Activated CD8-positive, alpha-beta memory T cell treated with anti-CD3 and anti-CD28 coated beads, Interleukin-2, amount 10 ng/mL, durations not matched to agents 7 days and 5 days (primary cell): ENCODE measurements around the gene IL18R1. TPM values are rescaled to one million over a fixed set of nuclear protein-coding genes. Genes with fewer than 3 reads are reported as not detected.
"Not testable (repeated sequence)": the region's sequence is repeated elsewhere in the genome, so short reads cannot be mapped to it uniquely, and the experiment has no call there.

Experiments used
- ATAC-seq: fragments of 150-1000 bp; cut with Tn5 transposase; one replicate; pipeline ENCODE4 v1.10.0; 2021; ENCODE audit warnings: moderate library complexity
- CTCF ChIA-PET: fragments of 350-600 bp; sonication (Branson Sonifier 250); formaldehyde crosslinking; loops from one replicate; lab custom pipeline; 2021; ENCODE audit warnings: antibody characterized with exemption; lab: Charles Lee
- DNase-seq: peaks from one replicate; pipeline ENCODE4 v3.0.0-alpha.2; 2020
- H3K27ac Mint-ChIP-seq: one replicate; pipeline ENCODE4 v1.8.0; 2021; ENCODE audit warnings: mild to moderate bottlenecking, mixed read lengths
- H3K27me3 Mint-ChIP-seq: one replicate; pipeline ENCODE4 v1.8.0; 2021; ENCODE audit warnings: mixed read lengths
- H3K36me3 Mint-ChIP-seq: one replicate; pipeline ENCODE4 v1.8.0; 2021; ENCODE audit warnings: mild to moderate bottlenecking, mixed read lengths
- H3K4me1 Mint-ChIP-seq: one replicate; pipeline ENCODE4 v1.8.0; 2021; ENCODE audit warnings: mixed read lengths
- H3K4me3 Mint-ChIP-seq: one replicate; pipeline ENCODE4 v1.8.0; 2021; ENCODE audit warnings: mild to moderate bottlenecking, moderate library complexity, mixed read lengths
- H3K9me3 Mint-ChIP-seq: one replicate; pipeline ENCODE4 v1.8.0; 2022; ENCODE audit warnings: low read depth, mixed read lengths
- total RNA-seq, 2 experiments: library from RNA; stranded (reverse); gene quantifications; one replicate each; pipeline ENCODE4 v1.2.3, GENCODE V29; 2021

Gene IL18R1, protein sequence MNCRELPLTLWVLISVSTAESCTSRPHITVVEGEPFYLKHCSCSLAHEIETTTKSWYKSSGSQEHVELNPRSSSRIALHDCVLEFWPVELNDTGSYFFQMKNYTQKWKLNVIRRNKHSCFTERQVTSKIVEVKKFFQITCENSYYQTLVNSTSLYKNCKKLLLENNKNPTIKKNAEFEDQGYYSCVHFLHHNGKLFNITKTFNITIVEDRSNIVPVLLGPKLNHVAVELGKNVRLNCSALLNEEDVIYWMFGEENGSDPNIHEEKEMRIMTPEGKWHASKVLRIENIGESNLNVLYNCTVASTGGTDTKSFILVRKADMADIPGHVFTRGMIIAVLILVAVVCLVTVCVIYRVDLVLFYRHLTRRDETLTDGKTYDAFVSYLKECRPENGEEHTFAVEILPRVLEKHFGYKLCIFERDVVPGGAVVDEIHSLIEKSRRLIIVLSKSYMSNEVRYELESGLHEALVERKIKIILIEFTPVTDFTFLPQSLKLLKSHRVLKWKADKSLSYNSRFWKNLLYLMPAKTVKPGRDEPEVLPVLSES
- 10 to 100 TPM; 19.8 to 25.9 TPM for total RNA-seq

GRCh38 chr2:102355526-102356380 lies at the start of gene IL18R1:
Gene IL18R1 (plus strand): TSS chr2:102355796. CDS start chr2:102362661, 6,865 bp downstream.
- DNase-seq: peak; percentile 78
- Mint-ChIP-seq H3K4me3 (peak within 1 kb of the TSS; percentile 98), H3K4me1 (peaks cover 38% of the 10 kb centered on the region), H3K9me3 (no peaks in the 10 kb centered on the region), H3K27ac (peak within 1 kb of the TSS; percentile 92), H3K27me3 (peaks cover 4% of the 10 kb centered on the region), H3K36me3 (peaks cover 14% of the 10 kb centered on the region)
- CTCF ChIA-PET: interaction anchor here (0.7 to 3.7 kb wide), 46 partner anchors 10 to 356 kb away, joined by 3 to 35 read pairs (median 4); no protein-coding TSS in a partner anchor
- ATAC-seq: peak; percentile 93

GRCh38 chr2:102306125-102306524 lies 49.5 kb upstream of the IL18R1 start:
- H3K9me3 Mint-ChIP-seq: no peaks in the 10 kb centered on the region
- no peaks in the 10 kb centered on the region for H3K36me3 Mint-ChIP-seq
- DNase-seq (no peak), ATAC-seq (no peak)
- peaks cover 4% of the 10 kb centered on the region for H3K27me3 Mint-ChIP-seq
- CTCF ChIA-PET: interaction anchor here (1.1 kb wide), 1 partner anchor 65 kb away, joined by 3 read pairs; no protein-coding TSS in a partner anchor
- no peak overlapping the region for H3K4me3 Mint-ChIP-seq
- no peak overlapping the region for H3K27ac Mint-ChIP-seq
- peaks cover 15% of the 10 kb centered on the region for H3K4me1 Mint-ChIP-seq

DNA sequence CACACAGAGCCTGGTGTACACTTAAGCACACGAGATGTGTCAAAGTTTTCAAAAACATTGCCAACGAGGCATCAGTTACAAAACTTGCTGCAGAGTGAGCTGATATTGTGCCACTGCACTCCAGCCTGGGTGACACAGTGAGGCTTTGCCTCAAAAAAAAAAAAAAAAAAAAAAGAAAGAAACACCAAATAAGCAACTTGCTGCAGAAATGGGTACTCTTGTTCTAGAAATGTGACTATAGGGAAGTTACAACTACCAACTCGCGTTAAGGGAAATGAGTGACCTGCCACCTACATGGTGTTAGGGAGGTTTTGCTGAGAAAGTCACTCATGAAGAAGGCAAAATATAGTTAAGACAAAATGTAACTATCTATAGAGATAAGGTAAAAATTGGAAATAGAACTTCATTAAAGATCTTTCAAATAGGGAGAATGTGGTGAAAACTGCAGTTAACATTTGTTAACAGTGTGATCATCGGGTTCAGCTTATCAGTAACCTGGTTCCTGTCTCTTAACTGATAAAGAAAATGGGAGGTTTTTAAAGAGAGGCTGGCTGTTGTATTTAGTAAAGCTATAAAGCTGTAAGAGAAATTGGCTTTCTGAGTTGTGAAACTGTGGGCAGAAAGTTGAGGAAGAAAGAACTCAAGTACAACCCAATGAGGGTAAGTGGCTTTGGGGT lies 44.5 kb upstream of the IL18R1 start, which contains the start of gene IL1RL1:
IL1RL1 (plus strand) TSS at position 600 of the 677 bp plus-strand sequence. CDS start 26,702 bp downstream, outside the sequence.
- no peak for ATAC-seq
- CTCF ChIA-PET: interaction anchor here (0.9 kb wide), 1 partner anchor 34 kb away, joined by 3 read pairs; no protein-coding TSS in a partner anchor
- no peak within 1 kb of the TSS for H3K4me3 Mint-ChIP-seq

GRCh38 chr2:102313025-102313424 lies 42.6 kb upstream of the IL18R1 start:
- peaks cover 12% of the 10 kb centered on the region for H3K4me1 Mint-ChIP-seq
- CTCF ChIA-PET: interaction anchor here (1.3 kb wide), 1 partner anchor 59 kb away, joined by 3 read pairs; no protein-coding TSS in a partner anchor
- H3K27ac Mint-ChIP-seq: no peak overlapping the region
- H3K4me3 Mint-ChIP-seq: no peak overlapping the region
- no peak for ATAC-seq
- DNase-seq: no peak
- no peaks in the 10 kb centered on the region for H3K36me3 Mint-ChIP-seq
- no peaks in the 10 kb centered on the region for H3K27me3 Mint-ChIP-seq
- no peaks in the 10 kb centered on the region for H3K9me3 Mint-ChIP-seq

More for the DNA sequence above, 44.5 kb upstream of the IL18R1 start, which contains the start of gene IL1RL1:
- peaks cover 12% of the 10 kb centered on the region for H3K4me1 Mint-ChIP-seq
- no peaks in the 10 kb centered on the region for H3K27me3 Mint-ChIP-seq
- H3K27ac Mint-ChIP-seq: no peak within 1 kb of the TSS
- H3K36me3 Mint-ChIP-seq: no peaks in the 10 kb centered on the region
- H3K9me3 Mint-ChIP-seq: no peaks in the 10 kb centered on the region
- DNase-seq: no peak

DNA sequence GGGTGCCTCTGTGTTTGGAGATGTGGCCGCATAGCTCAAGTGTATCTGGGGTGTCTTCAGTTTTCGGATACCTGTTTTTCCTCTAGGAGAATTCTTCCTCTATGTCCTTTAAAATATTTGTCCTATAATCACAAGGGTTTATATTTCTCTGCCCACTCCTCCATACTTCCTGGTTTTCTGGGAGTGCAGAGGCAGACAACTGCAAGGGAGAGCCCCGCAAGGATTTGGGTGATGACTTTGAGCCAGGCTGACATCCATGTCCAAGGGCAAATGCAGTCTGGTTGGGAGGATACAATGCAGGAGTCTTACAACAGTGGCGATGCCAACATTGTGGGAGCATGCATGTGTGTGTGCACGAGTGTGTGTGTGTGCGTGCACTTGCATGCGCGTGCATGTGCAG lies 42.1 kb upstream of the IL18R1 start:
- Mint-ChIP-seq H3K36me3 (no peaks in the 10 kb centered on the region), H3K27me3 (no peaks in the 10 kb centered on the region), H3K9me3 (no peaks in the 10 kb centered on the region), H3K4me3 (no peak overlapping the region), H3K4me1 (peaks cover 12% of the 10 kb centered on the region), H3K27ac (no peak overlapping the region)
- no peak for ATAC-seq
- CTCF ChIA-PET: interaction anchor here (1.3 kb wide), 1 partner anchor 60 kb away, joined by 3 read pairs; no protein-coding TSS in a partner anchor
- DNase-seq: no peak

DNA sequence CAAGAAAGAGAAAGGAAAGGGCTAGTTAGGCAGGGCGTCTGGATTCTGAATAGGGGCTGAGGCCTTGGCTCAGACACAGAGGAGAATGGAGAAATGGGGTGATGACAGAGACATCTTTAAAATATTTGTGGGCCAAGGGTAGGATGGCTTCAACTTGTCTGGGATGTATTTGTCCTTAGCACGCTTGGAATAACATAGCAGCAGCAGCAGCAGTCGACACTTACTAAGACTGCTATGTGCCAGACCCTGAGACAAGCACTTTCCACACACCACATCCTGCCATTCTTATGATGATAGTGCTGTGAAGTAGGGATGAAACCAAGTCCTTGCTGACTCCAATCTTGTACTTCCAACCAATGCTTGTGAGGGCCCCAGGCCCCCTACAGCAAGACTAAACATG lies 41.6 kb upstream of the IL18R1 start:
- H3K9me3 Mint-ChIP-seq: no peaks in the 10 kb centered on the region
- no peaks in the 10 kb centered on the region for H3K36me3 Mint-ChIP-seq
- no peak overlapping the region for H3K4me3 Mint-ChIP-seq
- ATAC-seq: no peak
- DNase-seq: no peak
- no peaks in the 10 kb centered on the region for H3K27me3 Mint-ChIP-seq
- peaks cover 12% of the 10 kb centered on the region for H3K4me1 Mint-ChIP-seq
- CTCF ChIA-PET: no interaction called here
- H3K27ac Mint-ChIP-seq: no peak overlapping the region

DNA sequence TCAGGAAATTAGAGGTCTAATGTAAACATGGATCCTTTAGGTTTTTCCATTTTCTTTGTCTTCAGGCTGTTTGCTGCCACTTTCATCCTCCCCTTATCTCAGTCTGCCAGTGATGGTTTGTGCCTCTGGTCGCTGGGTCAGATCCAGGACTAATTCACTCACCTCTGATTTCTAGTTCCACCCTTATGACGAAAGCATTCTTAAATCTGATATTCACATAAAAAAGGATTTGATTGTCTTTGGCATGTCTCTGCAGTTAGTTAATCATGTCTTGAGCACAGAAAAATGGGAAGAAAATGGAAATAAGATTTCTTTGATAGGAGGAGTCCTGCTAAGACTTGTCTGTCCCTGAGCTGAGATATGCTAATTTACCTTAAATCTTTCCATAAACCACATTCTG lies 39.7 kb upstream of the IL18R1 start:
- Mint-ChIP-seq H3K36me3 (no peaks in the 10 kb centered on the region), H3K4me1 (peaks cover 12% of the 10 kb centered on the region), H3K9me3 (no peaks in the 10 kb centered on the region), H3K4me3 (no peak overlapping the region), H3K27ac (no peak overlapping the region), H3K27me3 (no peaks in the 10 kb centered on the region)
- ATAC-seq (no peak), DNase-seq (no peak)
- CTCF ChIA-PET: interaction anchor here (0.7 kb wide), 1 partner anchor 14 kb away, joined by 3 read pairs; no protein-coding TSS in a partner anchor

DNA sequence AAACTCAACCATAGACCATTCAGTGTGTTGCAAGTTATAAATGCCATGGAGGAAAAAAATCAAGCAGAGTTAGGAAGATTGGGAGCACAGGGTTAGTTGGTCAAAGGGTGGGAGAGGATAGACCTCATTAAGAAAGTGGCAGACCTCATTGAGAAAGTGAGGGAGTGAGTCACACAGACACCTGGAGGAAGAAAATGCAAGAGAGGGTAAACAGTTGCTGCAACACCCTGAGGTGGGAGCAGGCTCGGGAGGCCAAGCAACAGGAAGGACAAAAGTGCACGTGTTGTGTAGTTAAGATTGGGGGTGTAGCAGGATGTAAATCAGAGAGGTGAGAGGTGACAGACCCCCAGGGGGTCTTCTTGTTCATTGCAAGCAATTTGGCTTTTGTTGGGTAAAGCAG lies 37.9 kb upstream of the IL18R1 start:
- peaks cover 8% of the 10 kb centered on the region for H3K4me1 Mint-ChIP-seq
- DNase-seq (no peak), ATAC-seq (no peak)
- H3K27ac Mint-ChIP-seq: no peak overlapping the region
- no peak overlapping the region for H3K4me3 Mint-ChIP-seq
- no peaks in the 10 kb centered on the region for H3K27me3 Mint-ChIP-seq
- no peaks in the 10 kb centered on the region for H3K36me3 Mint-ChIP-seq
- H3K9me3 Mint-ChIP-seq: peaks cover 2% of the 10 kb centered on the region
- CTCF ChIA-PET: interaction anchor here (0.6 kb wide), 1 partner anchor 25 kb away, joined by 3 read pairs; no protein-coding TSS in a partner anchor

GRCh38 chr2:102318437-102318836 lies 37.2 kb upstream of the IL18R1 start:
- DNase-seq (no peak), ATAC-seq (no peak)
- CTCF ChIA-PET: no interaction called here
- Mint-ChIP-seq H3K4me1 (peaks cover 8% of the 10 kb centered on the region), H3K36me3 (no peaks in the 10 kb centered on the region), H3K4me3 (no peak overlapping the region), H3K9me3 (peaks cover 2% of the 10 kb centered on the region), H3K27me3 (no peaks in the 10 kb centered on the region), H3K27ac (no peak overlapping the region)

- Mint-ChIP-seq H3K27me3 (peaks cover 6% of the 10 kb centered on the region), H3K9me3 (peaks cover 2% of the 10 kb centered on the region), H3K27ac (no peak overlapping the region), H3K4me3 (no peak overlapping the region), H3K4me1 (no peaks in the 10 kb centered on the region), H3K36me3 (no peaks in the 10 kb centered on the region)
- CTCF ChIA-PET: no interaction called here
- DNase-seq (no peak), ATAC-seq (no peak)
These were observed 33.5 kb upstream of the IL18R1 start for GRCh38 chr2:102321941-102322719.

GRCh38 chr2:102324914-102325313 lies 30.7 kb upstream of the IL18R1 start:
- ATAC-seq, DNase-seq, H3K36me3 Mint-ChIP-seq, H3K4me3 Mint-ChIP-seq, H3K9me3 Mint-ChIP-seq, CTCF ChIA-PET, H3K4me1 Mint-ChIP-seq, H3K27ac Mint-ChIP-seq: not testable (repeated sequence)
- H3K27me3 Mint-ChIP-seq: peaks cover 15% of the 10 kb centered on the region
